PC-3 (cell line): ENCODE measurements around the gene UBE2QL1. TPM values are rescaled to one million over a fixed set of nuclear protein-coding genes. Genes with fewer than 3 reads are reported as not detected.

Experiments
- ATAC-seq: fragments of 200-7000 bp; cut with Tn5 transposase; 2 replicates; pipeline ENCODE4 v1.9.1; 2020; ENCODE audit warnings: mild to moderate bottlenecking, moderate library complexity
- BruUV-seq: library from RNA; stranded (reverse); fragments of 400-500 nt; replicated peaks from 2 replicates; lab custom pipeline; 2021; lab: Mats Ljungman, UMichigan
- CTCF ChIA-PET: fragments of 300-600 bp; sonication (Branson Sonifier 250); formaldehyde crosslinking; loops from one replicate; lab custom pipeline; 2022; ENCODE audit warnings: antibody characterized with exemption; lab: Charles Lee
- POLR2A ChIA-PET: fragments of 300-600 bp; sonication (Branson Sonifier 250); formaldehyde crosslinking; loops from one replicate; lab custom pipeline; 2022; ENCODE audit warnings: antibody characterized with exemption; ENCODE audit not compliant: unreplicated experiment; lab: Charles Lee
- DNase-seq: peaks from one replicate; pipeline ENCODE4 v3.0.0-alpha.2; 2015
- H2AFZ ChIP-seq: fragments of 300-600 bp; sonication (generic); 2 replicates; pipeline ENCODE4 v1.6.0; 2016; ENCODE audit warnings: antibody characterized with exemption, low read length
- H3F3A ChIP-seq: fragments of 300-600 bp; sonication (generic); one replicate; pipeline ENCODE4 v1.6.0; 2017; ENCODE audit warnings: antibody characterized with exemption, low read length, control low read depth, mild to moderate bottlenecking; ENCODE audit not compliant: unreplicated experiment
- H3K27ac ChIP-seq: fragments of 300-600 bp; sonication (generic); 2 replicates; pipeline ENCODE4 v1.5.1; 2016; ENCODE audit warnings: mild to moderate bottlenecking, low read length
- H3K27me3 ChIP-seq: fragments of 300-600 bp; sonication (generic); 2 replicates; pipeline ENCODE4 v1.6.1; 2016; ENCODE audit warnings: low read length, mixed read lengths
- H3K36me3 ChIP-seq: fragments of 300-600 bp; sonication (generic); 2 replicates; pipeline ENCODE4 v1.6.1; 2016; ENCODE audit warnings: low read depth, mixed run types, low read length, mixed read lengths
- H3K4me1 ChIP-seq: fragments of 300-600 bp; sonication (generic); 2 replicates; pipeline ENCODE4 v1.5.1; 2016; ENCODE audit warnings: low read length; ENCODE audit not compliant: insufficient read depth
- H3K4me2 ChIP-seq: fragments of 300-600 bp; sonication (generic); 2 replicates; pipeline ENCODE4 v1.6.0; 2016; ENCODE audit warnings: low read length
- H3K4me3 ChIP-seq: fragments of 300-600 bp; sonication (generic); 2 replicates; pipeline ENCODE4 v1.5.1; 2016; ENCODE audit warnings: mild to moderate bottlenecking, low read length, mixed read lengths
- H3K79me2 ChIP-seq: fragments of 300-600 bp; sonication (generic); 2 replicates; pipeline ENCODE4 v1.6.1; 2017; ENCODE audit warnings: low read length, mixed read lengths
- H3K9ac ChIP-seq: fragments of 300-600 bp; sonication (generic); 2 replicates; pipeline ENCODE4 v1.6.0; 2016; ENCODE audit warnings: mild to moderate bottlenecking, low read length
- H3K9me2 ChIP-seq: fragments of 300-600 bp; sonication (generic); replicated peaks from 2 replicates; pipeline ENCODE4 v1.6.1; 2016; ENCODE audit warnings: mixed run types, low read length, mixed read lengths
- H3K9me3 ChIP-seq: fragments of 300-600 bp; sonication (generic); 2 replicates; pipeline ENCODE4 v1.6.1; 2016; ENCODE audit warnings: low read length, mixed read lengths
- H4K20me1 ChIP-seq: fragments of 300-600 bp; sonication (generic); 2 replicates; pipeline ENCODE4 v1.6.1; 2016; ENCODE audit warnings: low read length, mixed read lengths
- CTCF ChIP-seq: fragments of 300-600 bp; sonication (generic); conservative IDR thresholded peaks from 2 replicates; pipeline ENCODE4 v1.5.1; 2017; ENCODE audit warnings: antibody characterized with exemption, low read depth, mild to moderate bottlenecking, low read length
- EZH2 ChIP-seq: fragments of 300-600 bp; sonication (generic); IDR thresholded peaks from one replicate; pipeline ENCODE4 v1.6.1; 2017; ENCODE audit warnings: antibody characterized with exemption, mild to moderate bottlenecking, low read length; ENCODE audit not compliant: unreplicated experiment
- EZH2phosphoT487 ChIP-seq: fragments of 300-600 bp; sonication (generic); IDR thresholded peaks from 2 replicates; pipeline ENCODE4 v1.6.1; 2018; ENCODE audit warnings: mild to moderate bottlenecking, antibody characterized with exemption, low read length, borderline replicate concordance
- intact Hi-C: fragments of 100-400 bp; cut with micrococcal nuclease; formaldehyde crosslinking; loops from 2 replicates; pipeline ENCODE4 v1.9.0; 2023
- total RNA-seq: library from RNA; depleted of rRNA; stranded (reverse); fragments of >200 nt; gene quantifications from 2 replicates; pipeline ENCODE4 v1.2.3, GENCODE V29; 2014

The UBE2QL1 gene
- total RNA-seq, 1 experiment from 2014 or later, result 8.8 TPM

DNA sequence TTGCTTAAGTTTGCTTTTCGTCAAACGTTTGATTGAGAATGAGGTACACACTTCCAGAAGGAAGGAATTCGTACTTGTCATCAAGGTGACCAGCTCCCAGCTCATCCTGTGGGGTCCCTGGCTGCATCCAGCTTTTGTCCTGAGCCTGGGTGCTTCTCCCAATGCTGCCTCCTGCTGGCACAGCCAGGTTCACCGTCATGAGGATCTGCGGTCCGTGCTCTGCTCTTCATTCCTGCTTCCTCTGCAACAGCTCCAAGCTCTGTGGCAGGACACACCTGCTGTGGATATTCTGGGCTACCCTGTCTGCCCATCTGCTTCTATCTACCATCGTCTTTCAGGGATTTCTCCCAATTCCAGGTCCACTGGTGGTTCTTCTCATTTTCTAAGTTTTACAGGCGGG, 13.3 kb upstream of the UBE2QL1 start:
- Histone ChIP-seq H3K4me3 (no peak overlapping the region), H3K27ac (no peak overlapping the region), H3K9ac (no peak overlapping the region), H3K4me2 (no peak overlapping the region), H3K27me3 (no peaks in the 10 kb centered on the region), H3K9me2 (no peaks in the 10 kb centered on the region), H3K4me1 (peaks cover 8% of the 10 kb centered on the region), H4K20me1 (no peaks in the 10 kb centered on the region), H3K79me2 (no peaks in the 10 kb centered on the region), H3K9me3 (0 out of 2 replicates have a peak, but pooled peaks cover 8% of the 10 kb centered on the region), H3K36me3 (no peaks in the 10 kb centered on the region), H3F3A (no peaks in the 10 kb centered on the region), H2AFZ (no peak overlapping the region)
- peak; percentile 63 for DNase-seq
- BruUV-seq, result no TSS peak
- POLR2A ChIA-PET, result no interaction called here
- peak; percentile 27; the same call in 1 of the 2 replicates for ATAC-seq
- CTCF ChIA-PET, result no interaction called here
- intact Hi-C loops, result no loop called here
- TF ChIP-seq CTCF (peak; percentile 81), EZH2 (no peak)

DNA sequence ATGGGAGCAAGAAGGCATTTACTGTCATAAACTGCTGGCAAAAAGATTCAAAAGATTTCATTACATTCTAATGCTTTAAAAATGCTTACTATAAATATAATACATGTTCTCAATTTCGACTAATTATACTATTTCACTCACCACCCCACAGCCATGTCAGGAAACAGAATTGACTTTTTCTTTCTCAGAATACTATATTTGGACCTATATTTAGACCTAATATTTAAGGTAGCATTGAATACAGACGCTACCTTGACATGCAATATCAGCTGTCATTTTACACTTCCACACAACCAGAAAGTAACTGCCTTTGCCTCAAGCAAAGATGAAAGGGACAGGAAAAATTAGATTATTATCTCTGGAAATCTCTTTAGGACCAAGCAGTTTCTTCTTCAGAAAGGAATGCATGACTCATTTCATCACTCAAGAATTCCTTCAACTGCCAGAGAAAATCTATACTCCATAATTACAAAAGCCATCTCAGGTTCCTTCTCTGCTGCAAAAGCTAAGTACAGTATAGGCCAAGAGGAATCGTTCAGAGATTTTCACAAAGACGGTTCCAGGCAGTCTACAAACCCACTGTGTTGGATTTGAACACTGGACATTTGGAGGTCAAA, 11.8 kb upstream of the UBE2QL1 start:
- CTCF ChIA-PET, result no interaction called here
- Histone ChIP-seq H2AFZ (no peak overlapping the region), H3K9ac (no peak overlapping the region), H3K79me2 (no peaks in the 10 kb centered on the region), H3K4me1 (peaks cover 8% of the 10 kb centered on the region), H3K36me3 (no peaks in the 10 kb centered on the region), H3K9me3 (0 out of 2 replicates have a peak, but pooled peaks cover 10% of the 10 kb centered on the region), H3F3A (no peaks in the 10 kb centered on the region), H3K27me3 (no peaks in the 10 kb centered on the region), H4K20me1 (no peaks in the 10 kb centered on the region), H3K9me2 (no peaks in the 10 kb centered on the region), H3K4me3 (no peak overlapping the region), H3K27ac (no peak overlapping the region), H3K4me2 (no peak overlapping the region)
- no TSS peak for BruUV-seq
- POLR2A ChIA-PET, result no interaction called here
- DNase-seq, result peak; percentile 83
- ATAC-seq, result no peak
- intact Hi-C loops, result no loop called here
- TF ChIP-seq EZH2phosphoT487, result no peak
- no peak for TF ChIP-seq CTCF
- no peak for TF ChIP-seq EZH2
